Prostate gland (tissue), 2 donors: Measurements from ENCODE around the gene FSCN2. TPM values are rescaled to one million over a fixed set of nuclear protein-coding genes. Genes with fewer than 3 reads are reported as not detected.
A peak's percentile ranks its signal among the peaks of the same experiment; 100 is the strongest.

Experiments
- DNase-seq: peaks from one replicate; pipeline ENCODE4 v3.0.0-alpha.2; 2019; ENCODE audit warnings: low spot score
- H3K27ac ChIP-seq, 2 donors: fragments of 200-600 bp; sonication (generic); 2 replicates each; pipeline ENCODE4 v1.5.1; 2017 to 2019
- H3K27me3 ChIP-seq: fragments of 200-600 bp; sonication (generic); replicated peaks from 2 replicates; pipeline ENCODE4 v1.5.1; 2019; ENCODE audit not compliant: insufficient read depth
- H3K36me3 ChIP-seq, 2 donors: fragments of 200-600 bp; sonication (generic); 1 replicate in 1 of 2; 2 replicates in 1 of 2; pipeline versions ENCODE4 v1.5.1 to v1.8.1; 2017 to 2019
- H3K4me1 ChIP-seq: fragments of 200-600 bp; sonication (generic); replicated peaks from 2 replicates; pipeline ENCODE4 v1.5.1; 2019
- H3K4me3 ChIP-seq, 2 donors: fragments of 200-600 bp; sonication (generic); 2 replicates each; pipeline ENCODE4 v1.5.1; 2017 to 2019
- H3K9me3 ChIP-seq: fragments of 200-600 bp; sonication (generic); 2 replicates; pipeline ENCODE4 v1.5.1; 2017
- POLR2A ChIP-seq: fragments of 450-650 bp; IDR thresholded peaks from one replicate; pipeline ENCODE4 v1.6.1; 2016; ENCODE audit warnings: antibody characterized with exemption, mild to moderate bottlenecking
- POLR2AphosphoS5 ChIP-seq: sonication (generic); formaldehyde crosslinking; IDR thresholded peaks from one replicate; pipeline ENCODE4 v1.6.1; 2017; ENCODE audit warnings: antibody characterized with exemption
- WGBS: methylation state at CpG from one replicate; pipeline ENCODE4 v1.1.5; 2018; 5-methylcytosine and 5-hydroxymethylcytosine counted together
- intact Hi-C: fragments of 100-400 bp; cut with DNase I; formaldehyde crosslinking; loops from one replicate; pipeline ENCODE4 v1.14.2; 2022
- total RNA-seq, 2 donors: library from RNA; depleted of rRNA; stranded (reverse); fragments of >200 nt; gene quantifications; one replicate each; pipeline ENCODE4 v1.1.0, GENCODE V29; 2016
- TF ChIP-seq, protein P1 (sequence below), 4 experiments: fragments of 200-600 bp in 2 of 4; fragments of 450-650 bp in 2 of 4; sonication (generic) in 2 of 4; IDR thresholded peaks; 1 replicate in 3 of 4; 2 replicates in 1 of 4; pipeline ENCODE4 v1.5.1; 2016 to 2019; ENCODE audit warnings: antibody characterized with exemption in 4 of 4, mild to moderate bottlenecking in 2 of 4, moderate library complexity in 2 of 4

FSCN2 gene
- total RNA-seq, 2 donors from 2014 or later, result 3.1 to 5.6 TPM

DNA sequence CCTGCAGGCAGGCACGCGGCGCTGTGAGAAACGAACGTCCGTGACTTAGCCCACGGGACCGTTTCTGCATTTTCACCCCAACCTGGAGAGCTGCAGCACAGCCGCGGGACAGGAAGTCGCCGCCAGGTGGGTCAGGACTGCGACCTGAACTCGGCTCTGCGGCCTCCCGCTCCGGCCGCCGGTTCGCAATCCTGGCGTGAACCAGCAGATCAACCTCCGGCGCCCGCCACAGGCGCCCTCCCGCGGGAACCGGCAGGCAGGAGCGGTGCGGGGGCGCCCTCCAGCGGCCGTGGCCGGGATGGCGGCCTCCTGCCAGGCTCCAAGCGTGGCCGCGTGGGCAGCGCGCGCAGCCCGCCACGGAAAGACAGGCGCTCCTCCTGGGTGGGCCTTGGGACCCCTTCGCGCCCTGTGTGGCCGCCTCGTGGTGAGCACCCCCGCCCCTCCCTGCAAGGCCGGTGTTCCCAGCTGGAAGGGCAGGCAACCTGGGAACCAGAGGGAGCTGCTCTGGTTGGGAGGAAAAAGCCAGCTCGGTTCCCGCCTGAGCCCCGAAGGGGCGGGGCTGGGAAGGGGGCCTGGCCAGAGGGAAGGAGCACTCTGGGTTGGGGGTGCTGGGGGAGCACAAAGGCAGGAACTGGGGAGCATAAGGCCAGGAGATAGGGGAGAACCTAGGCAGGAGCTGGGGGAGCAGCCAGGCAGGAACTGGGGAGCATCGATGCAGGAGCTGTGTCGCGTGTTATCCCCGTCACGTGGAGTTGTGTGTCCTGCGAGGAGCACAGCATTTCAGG is 43.8 kb upstream of the FSCN2 start:
- Histone ChIP-seq H3K36me3 (no peaks in the 10 kb centered on the region), H3K27me3 (no peaks in the 10 kb centered on the region), H3K9me3 (no peaks in the 10 kb centered on the region), H3K4me3 (peak overlapping the region; percentile 13 to 18), H3K27ac (no peak overlapping the region), H3K4me1 (peaks cover 11% of the 10 kb centered on the region)
- TF ChIP-seq, protein P1, sequence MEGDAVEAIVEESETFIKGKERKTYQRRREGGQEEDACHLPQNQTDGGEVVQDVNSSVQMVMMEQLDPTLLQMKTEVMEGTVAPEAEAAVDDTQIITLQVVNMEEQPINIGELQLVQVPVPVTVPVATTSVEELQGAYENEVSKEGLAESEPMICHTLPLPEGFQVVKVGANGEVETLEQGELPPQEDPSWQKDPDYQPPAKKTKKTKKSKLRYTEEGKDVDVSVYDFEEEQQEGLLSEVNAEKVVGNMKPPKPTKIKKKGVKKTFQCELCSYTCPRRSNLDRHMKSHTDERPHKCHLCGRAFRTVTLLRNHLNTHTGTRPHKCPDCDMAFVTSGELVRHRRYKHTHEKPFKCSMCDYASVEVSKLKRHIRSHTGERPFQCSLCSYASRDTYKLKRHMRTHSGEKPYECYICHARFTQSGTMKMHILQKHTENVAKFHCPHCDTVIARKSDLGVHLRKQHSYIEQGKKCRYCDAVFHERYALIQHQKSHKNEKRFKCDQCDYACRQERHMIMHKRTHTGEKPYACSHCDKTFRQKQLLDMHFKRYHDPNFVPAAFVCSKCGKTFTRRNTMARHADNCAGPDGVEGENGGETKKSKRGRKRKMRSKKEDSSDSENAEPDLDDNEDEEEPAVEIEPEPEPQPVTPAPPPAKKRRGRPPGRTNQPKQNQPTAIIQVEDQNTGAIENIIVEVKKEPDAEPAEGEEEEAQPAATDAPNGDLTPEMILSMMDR (IDR thresholded peaks at IDR 0.05), result peak; percentile 99 to 100 (median 100)
- peak; percentile 14 for TF ChIP-seq POLR2A
- peak; percentile 64 for TF ChIP-seq POLR2AphosphoS5
- intact Hi-C loops, result loop anchor here (1.0 to 5.0 kb wide), 3 partner anchors 97 to 230 kb away; no protein-coding TSS in a partner anchor
- peak; percentile 84 for DNase-seq
- WGBS, result 9% methylated on average over 37 of the region's 60 CpGs

DNA sequence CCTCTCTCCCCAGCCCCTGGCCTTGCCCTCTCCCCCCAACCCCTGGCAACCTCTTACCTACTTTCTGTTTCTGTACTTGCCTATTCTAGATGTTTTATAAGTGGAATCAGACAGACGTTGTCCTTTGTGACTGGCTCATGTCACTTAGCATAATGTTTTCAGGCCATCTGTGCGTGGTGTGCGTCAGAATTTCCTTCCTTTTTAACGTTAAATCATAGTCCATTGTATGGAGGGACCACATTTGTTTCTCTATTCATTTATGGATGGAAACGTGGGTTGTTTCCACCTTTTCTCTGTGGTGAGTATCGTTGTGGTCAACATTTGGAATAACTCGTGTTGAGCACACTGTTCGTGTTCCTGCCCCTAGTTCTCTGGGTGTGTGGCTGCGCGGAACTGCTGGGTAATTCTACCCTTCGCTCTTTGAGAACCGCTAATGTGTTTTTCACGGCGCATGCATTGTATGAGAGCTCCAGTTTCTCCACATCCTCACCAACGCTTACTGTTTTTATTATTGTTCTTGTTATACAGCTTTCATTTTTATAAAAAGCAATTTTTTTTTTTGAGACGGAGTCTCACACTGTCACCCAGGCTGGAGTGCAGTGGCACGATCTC is 41.9 kb upstream of the FSCN2 start:
- H3K4me3 ChIP-seq, result no peak overlapping the region
- TF ChIP-seq, protein P1 (IDR thresholded peaks at IDR 0.05), result no peak
- TF ChIP-seq POLR2AphosphoS5 (no peak), POLR2A (no peak)
- H3K27ac ChIP-seq, result no peak overlapping the region
- no peaks in the 10 kb centered on the region for H3K27me3 ChIP-seq
- no peak for DNase-seq
- H3K4me1 ChIP-seq, result peaks cover 11% of the 10 kb centered on the region
- intact Hi-C loops, result no loop called here
- H3K9me3 ChIP-seq, result no peaks in the 10 kb centered on the region
- 84% methylated on average over 17 of the region's 17 CpGs for WGBS
- no peaks in the 10 kb centered on the region for H3K36me3 ChIP-seq

DNA sequence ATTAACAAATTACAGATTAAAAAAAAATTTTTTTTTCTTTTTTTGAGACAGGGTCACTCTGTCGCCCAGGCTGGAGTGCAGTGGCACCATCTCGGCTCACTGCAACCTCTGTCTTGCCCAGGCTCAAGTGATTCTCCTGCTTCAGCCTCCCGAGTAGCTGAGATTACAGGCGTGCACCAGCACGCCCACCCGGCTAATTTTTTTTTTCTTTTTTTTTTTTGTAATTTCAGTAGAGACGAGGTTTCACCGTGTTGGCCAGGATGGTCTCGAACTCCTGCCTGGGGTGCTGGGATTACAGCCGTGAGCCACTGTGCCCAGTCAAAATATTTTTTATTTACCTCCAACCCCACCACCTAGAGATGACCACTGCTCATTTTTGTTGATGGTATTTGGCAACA is 41.1 kb upstream of the FSCN2 start:
- 46% methylated on average over 10 of the region's 10 CpGs for WGBS
- Histone ChIP-seq H3K27me3 (no peaks in the 10 kb centered on the region), H3K4me1 (peaks cover 9% of the 10 kb centered on the region), H3K27ac (no peak overlapping the region), H3K9me3 (no peaks in the 10 kb centered on the region), H3K36me3 (no peaks in the 10 kb centered on the region), H3K4me3 (no peak overlapping the region)
- intact Hi-C loops, result no loop called here
- TF ChIP-seq, protein P1 (IDR thresholded peaks at IDR 0.05), result no peak
- TF ChIP-seq POLR2AphosphoS5, result no peak
- TF ChIP-seq POLR2A, result no peak
- DNase-seq, result no peak

DNA sequence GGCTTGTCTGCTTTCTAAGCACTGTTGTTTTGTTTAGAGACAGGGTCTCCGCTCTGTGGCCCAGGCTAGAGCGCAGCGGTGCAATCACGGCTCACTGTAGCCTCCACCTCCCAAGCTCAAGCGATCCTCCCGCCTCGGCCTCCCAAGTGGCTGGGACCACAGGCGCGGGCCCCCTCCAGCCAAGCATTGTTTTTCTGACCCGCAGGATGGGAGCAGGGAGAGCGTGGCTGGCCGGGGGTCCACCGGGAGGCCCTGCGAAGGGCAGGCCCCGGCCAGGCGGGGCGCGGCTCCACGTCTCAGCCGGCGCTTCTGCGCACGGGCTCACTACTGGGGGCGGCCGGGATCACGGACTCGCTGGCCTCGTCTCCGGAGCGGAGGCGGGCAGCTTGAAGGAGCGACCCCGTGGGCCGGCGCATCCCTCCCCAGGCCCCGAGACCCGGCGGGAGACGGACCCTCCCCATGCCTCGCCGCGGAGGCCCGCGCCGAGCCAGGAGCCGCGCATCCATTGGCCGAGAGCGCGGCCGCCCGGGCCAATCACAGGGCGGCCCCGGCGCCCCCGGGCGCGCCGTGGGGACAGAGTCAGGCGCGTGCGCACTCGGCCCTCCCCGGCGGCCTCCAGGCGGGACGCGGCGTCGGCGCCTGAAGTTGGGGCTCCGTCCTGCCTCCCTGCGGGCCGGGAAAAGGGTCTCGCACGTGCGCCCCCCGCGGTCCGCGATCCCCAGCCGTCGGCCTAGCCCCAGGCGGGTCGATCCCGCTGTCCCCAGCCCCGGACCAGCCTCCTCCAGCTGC is 40.5 kb upstream of the FSCN2 start:
- TF ChIP-seq POLR2A (peak; percentile 69), POLR2AphosphoS5 (no peak)
- TF ChIP-seq, protein P1 (IDR thresholded peaks at IDR 0.05), result peak in 1 of 4 experiments; percentile 24
- DNase-seq, result peak; percentile 68
- WGBS, result 7% methylated on average over 51 of the region's 87 CpGs
- intact Hi-C loops, result no loop called here
- H3K4me1 ChIP-seq, result peaks cover 9% of the 10 kb centered on the region
- no peaks in the 10 kb centered on the region for H3K27me3 ChIP-seq
- peak overlapping the region; percentile 71 to 81 for H3K27ac ChIP-seq
- peak overlapping the region; percentile 55 to 56 for H3K4me3 ChIP-seq
- no peaks in the 10 kb centered on the region for H3K9me3 ChIP-seq
- H3K36me3 ChIP-seq, result no peaks in the 10 kb centered on the region
